Chondrocyte (in vitro differentiated cells): ENCODE measurements around the gene MAP2. TPM values are rescaled to one million over a fixed set of nuclear protein-coding genes. Genes with fewer than 3 reads are reported as not detected.
A peak's percentile ranks its signal among the peaks of the same experiment; 100 is the strongest.

Source experiments
- DNase-seq: peaks from one replicate; pipeline ENCODE4 v3.0.0; 2021; ENCODE audit warnings: mixed read lengths, low spot score
- H3K27ac Mint-ChIP-seq: one replicate; pipeline ENCODE4 v1.8.0; 2021; ENCODE audit warnings: mild to moderate bottlenecking, moderate library complexity, mixed read lengths; ENCODE audit not compliant: unreplicated experiment
- H3K27me3 Mint-ChIP-seq: 2 replicates; pipeline ENCODE4 v1.8.0; 2021; ENCODE audit warnings: low read depth, mixed read lengths
- H3K36me3 Mint-ChIP-seq: 2 replicates; pipeline ENCODE4 v1.8.0; 2021; ENCODE audit warnings: low read depth, mixed read lengths
- H3K4me1 Mint-ChIP-seq: 2 replicates; pipeline ENCODE4 v1.8.0; 2021; ENCODE audit warnings: low read depth, mild to moderate bottlenecking, mixed read lengths
- H3K4me3 Mint-ChIP-seq: one replicate; pipeline ENCODE4 v1.8.0; 2021; ENCODE audit warnings: mild to moderate bottlenecking, moderate library complexity, mixed read lengths; ENCODE audit not compliant: unreplicated experiment
- H3K9me3 Mint-ChIP-seq: 2 replicates; pipeline ENCODE4 v1.8.0; 2021; ENCODE audit warnings: low read depth, mixed read lengths
- CTCF ChIP-seq: fragments of 200-600 bp; sonication (generic); IDR thresholded peaks from 2 replicates; pipeline ENCODE4 v1.5.0; 2021; ENCODE audit warnings: antibody characterized with exemption, mild to moderate bottlenecking, moderate library complexity
- total RNA-seq: library from RNA; stranded (reverse); gene quantifications from 3 replicates; pipeline ENCODE4 v1.2.1, GENCODE V29; 2021

The MAP2 gene
- total RNA-seq, 1 donor from 2014 or later, result 13.9 TPM

- H3K4me3 Mint-ChIP-seq, result no peak overlapping the region
- no peak for TF ChIP-seq CTCF
- H3K27me3 Mint-ChIP-seq, result no peaks in the 10 kb centered on the region
- peaks cover 9% of the 10 kb centered on the region for H3K4me1 Mint-ChIP-seq
- DNase-seq, result no peak
- H3K9me3 Mint-ChIP-seq, result peaks cover 4% of the 10 kb centered on the region
- H3K36me3 Mint-ChIP-seq, result no peaks in the 10 kb centered on the region
- H3K27ac Mint-ChIP-seq, result no peak overlapping the region
Measured at GRCh38 chr2:209456489-209456888, 32.6 kb downstream of the MAP2 start.

- Mint-ChIP-seq H3K36me3 (no peaks in the 10 kb centered on the region), H3K4me3 (no peak overlapping the region), H3K27me3 (no peaks in the 10 kb centered on the region), H3K27ac (no peak overlapping the region), H3K4me1 (peaks cover 15% of the 10 kb centered on the region), H3K9me3 (peaks cover 4% of the 10 kb centered on the region)
- TF ChIP-seq CTCF, result no peak
- DNase-seq, result no peak
Measured at GRCh38 chr2:209458008-209458979, 34.4 kb downstream of the MAP2 start.

GRCh38 chr2:209459359-209459758 is 35.5 kb downstream of the MAP2 start:
- Mint-ChIP-seq H3K36me3 (no peaks in the 10 kb centered on the region), H3K27me3 (no peaks in the 10 kb centered on the region), H3K9me3 (peaks cover 4% of the 10 kb centered on the region), H3K27ac (no peak overlapping the region), H3K4me3 (no peak overlapping the region), H3K4me1 (peaks cover 20% of the 10 kb centered on the region)
- TF ChIP-seq CTCF, result no peak
- DNase-seq, result no peak

- TF ChIP-seq CTCF, result no peak
- Mint-ChIP-seq H3K27me3 (no peaks in the 10 kb centered on the region), H3K36me3 (no peaks in the 10 kb centered on the region), H3K27ac (no peak overlapping the region), H3K4me3 (no peak overlapping the region), H3K4me1 (peaks cover 26% of the 10 kb centered on the region), H3K9me3 (no peaks in the 10 kb centered on the region)
- DNase-seq, result no peak
Measured at GRCh38 chr2:209460151-209460761, 36.4 kb downstream of the MAP2 start.

GRCh38 chr2:209463226-209463625 is 39.4 kb downstream of the MAP2 start:
- TF ChIP-seq CTCF, result peak; percentile 69
- Mint-ChIP-seq H3K36me3 (no peaks in the 10 kb centered on the region), H3K4me1 (peaks cover 38% of the 10 kb centered on the region), H3K27ac (no peak overlapping the region), H3K27me3 (no peaks in the 10 kb centered on the region), H3K9me3 (peaks cover 6% of the 10 kb centered on the region), H3K4me3 (no peak overlapping the region)
- no peak for DNase-seq
